ENCODE results near the gene COX19.

COX19 gene

GRCh38 chr7:916291-916941, 58.9 kb downstream of the COX19 start:
- TF ChIP-seq EZH2phosphoT487 (IDR thresholded peaks at IDR 0.05; ENCODE audit: low read depth): no peak
- no peak for TF ChIP-seq CTCF (IDR thresholded peaks at IDR 0.05; ENCODE audit: low read depth, low read length)
- Histone ChIP-seq H3K27me3 (ENCODE audit: low read depth, low read length) (peaks cover 8% of the 10 kb centered on the region; the same call in 1 of the 2 replicates), H3K9ac (ENCODE audit: low read length) (no peak overlapping the region), H3K36me3 (replicated peaks; ENCODE audit: low read depth, low read length) (no peaks in the 10 kb centered on the region), H3K4me1 (ENCODE audit: low read length) (no peaks in the 10 kb centered on the region), H4K20me1 (ENCODE audit: insufficient read depth, low read length) (no peaks in the 10 kb centered on the region), H3K79me2 (ENCODE audit: low read length) (no peaks in the 10 kb centered on the region), H2AFZ (ENCODE audit: low read depth, low read length) (no peak overlapping the region), H3K27ac (ENCODE audit: low read length) (no peak overlapping the region), H3K4me2 (ENCODE audit: low read length) (no peak overlapping the region), H3K9me3 (ENCODE audit: insufficient read depth, low read length) (no peaks in the 10 kb centered on the region), H3K4me3 (ENCODE audit: low read length) (no peak overlapping the region)

Data from OCI-LY3 (cell line).